DND-41 (cell line): ENCODE data around the gene SGO2.

Source experiments
- ATAC-seq: fragments of 200-7000 bp; cut with Tn5 transposase; 3 replicates; pipeline ENCODE4 v1.9.1; 2021; ENCODE audit warnings: low read depth; ENCODE audit not compliant: insufficient read depth
- DNase-seq: peaks from one replicate; pipeline ENCODE4 v3.0.0-alpha.2; 2020
- H2AFZ ChIP-seq: 2 replicates; pipeline ENCODE4 v1.6.0; 2012; ENCODE audit warnings: low read depth, low read length
- H3K27ac ChIP-seq: 2 replicates; pipeline ENCODE4 v1.5.1; 2012; ENCODE audit warnings: low read length, inconsistent platforms
- H3K27me3 ChIP-seq: fragments of 200-600 bp; sonication (generic); 2 replicates; pipeline ENCODE4 v1.6.0; 2012; ENCODE audit warnings: low read length, mild to moderate bottlenecking, inconsistent platforms; ENCODE audit not compliant: insufficient read depth, poor library complexity
- H3K36me3 ChIP-seq: 2 replicates; pipeline ENCODE4 v1.5.1; 2012; ENCODE audit warnings: low read length, inconsistent platforms; ENCODE audit not compliant: insufficient read depth
- H3K4me1 ChIP-seq: 2 replicates; pipeline ENCODE4 v1.5.1; 2012; ENCODE audit warnings: mild to moderate bottlenecking, low read length; ENCODE audit not compliant: insufficient read depth
- H3K4me2 ChIP-seq: 2 replicates; pipeline ENCODE4 v1.6.0; 2012; ENCODE audit warnings: mild to moderate bottlenecking, moderate library complexity, low read length, inconsistent platforms; ENCODE audit not compliant: insufficient read depth
- H3K4me3 ChIP-seq, 2 experiments: fragments of 200-600 bp in 1 of 2; shearing (Covaris generic) in 1 of 2; 2 replicates each; pipeline ENCODE4 v1.5.1; 2012 to 2016; ENCODE audit warnings: inconsistent platforms in 2 of 2, low read length in 2 of 2, mild to moderate bottlenecking in 2 of 2, low read depth in 1 of 2, moderate library complexity in 1 of 2
- H3K79me2 ChIP-seq: 2 replicates; pipeline ENCODE4 v1.6.0; 2012; ENCODE audit warnings: low read length, inconsistent platforms; ENCODE audit not compliant: insufficient read depth
- H3K9ac ChIP-seq: 2 replicates; pipeline ENCODE4 v1.6.0; 2012; ENCODE audit warnings: low read depth, mild to moderate bottlenecking, inconsistent platforms, low read length, moderate library complexity
- H3K9me3 ChIP-seq: 2 replicates; pipeline ENCODE4 v1.5.1; 2012; ENCODE audit warnings: low read length, moderate library complexity, mild to moderate bottlenecking, inconsistent platforms; ENCODE audit not compliant: insufficient read depth, severe bottlenecking
- H4K20me1 ChIP-seq: 2 replicates; pipeline ENCODE4 v1.6.0; 2012; ENCODE audit warnings: low read length; ENCODE audit not compliant: insufficient read depth
- CTCF ChIP-seq: IDR thresholded peaks from 2 replicates; pipeline ENCODE4 v1.5.1; 2012; ENCODE audit warnings: borderline replicate concordance, low read length, moderate library complexity, mild to moderate bottlenecking; ENCODE audit not compliant: poor library complexity, severe bottlenecking; ENCODE audit errors: extremely low read depth
- EZH2 ChIP-seq: IDR thresholded peaks from 3 replicates; pipeline ENCODE4 v1.6.1; 2012; ENCODE audit warnings: borderline replicate concordance, low read depth, mild to moderate bottlenecking, moderate library complexity, low read length, inconsistent platforms; ENCODE audit not compliant: severe bottlenecking

SGO2 gene

GRCh38 chr2:200622106-200622505 lies 96.1 kb downstream of the SGO2 start:
- no peaks in the 10 kb centered on the region for H4K20me1 ChIP-seq
- H3K4me2 ChIP-seq = no peak overlapping the region
- H3K4me1 ChIP-seq = no peaks in the 10 kb centered on the region
- no peak for TF ChIP-seq CTCF
- no peak for TF ChIP-seq EZH2
- H3K27me3 ChIP-seq = peaks cover 6% of the 10 kb centered on the region
- no peaks in the 10 kb centered on the region for H3K79me2 ChIP-seq
- H3K9me3 ChIP-seq = no peaks in the 10 kb centered on the region
- H3K4me3 ChIP-seq = no peak overlapping the region
- no peak overlapping the region for H3K9ac ChIP-seq
- no peaks in the 10 kb centered on the region for H3K36me3 ChIP-seq
- ATAC-seq (no peak), DNase-seq (no peak)
- H2AFZ ChIP-seq = no peak overlapping the region
- no peak overlapping the region for H3K27ac ChIP-seq

- H3K27ac ChIP-seq = no peak overlapping the region
Observed at GRCh38 chr2:200624026-200624425, 98.0 kb downstream of the SGO2 start.

GRCh38 chr2:200624658-200625057 lies 98.7 kb downstream of the SGO2 start:
- Histone ChIP-seq H3K4me2 (no peak overlapping the region), H3K27ac (no peak overlapping the region), H3K4me3 (no peak overlapping the region), H3K9me3 (no peaks in the 10 kb centered on the region), H3K36me3 (no peaks in the 10 kb centered on the region), H2AFZ (no peak overlapping the region), H3K27me3 (peaks cover 9% of the 10 kb centered on the region), H4K20me1 (no peaks in the 10 kb centered on the region), H3K9ac (no peak overlapping the region), H3K4me1 (no peaks in the 10 kb centered on the region), H3K79me2 (no peaks in the 10 kb centered on the region)
- TF ChIP-seq CTCF (no peak), EZH2 (no peak)
- DNase-seq (no peak), ATAC-seq (no peak)

More at GRCh38 chr2:200624026-200624425, 98.0 kb downstream of the SGO2 start:
- ATAC-seq (no peak), DNase-seq (no peak)
- TF ChIP-seq EZH2 (no peak), CTCF (no peak)
- no peaks in the 10 kb centered on the region for H3K36me3 ChIP-seq
- H3K27me3 ChIP-seq = peaks cover 12% of the 10 kb centered on the region
- no peaks in the 10 kb centered on the region for H3K9me3 ChIP-seq
- H3K4me1 ChIP-seq = no peaks in the 10 kb centered on the region
- H3K9ac ChIP-seq = no peak overlapping the region
- H3K4me3 ChIP-seq = no peak overlapping the region
- H4K20me1 ChIP-seq = no peaks in the 10 kb centered on the region
- H3K79me2 ChIP-seq = no peaks in the 10 kb centered on the region
- H2AFZ ChIP-seq = no peak overlapping the region
- H3K4me2 ChIP-seq = no peak overlapping the region

GRCh38 chr2:200625282-200625681 lies 99.3 kb downstream of the SGO2 start:
- Histone ChIP-seq H3K4me2 (no peak overlapping the region), H3K79me2 (no peaks in the 10 kb centered on the region), H2AFZ (no peak overlapping the region), H3K4me3 (no peak overlapping the region), H3K36me3 (no peaks in the 10 kb centered on the region), H3K27me3 (peaks cover 9% of the 10 kb centered on the region), H3K27ac (no peak overlapping the region), H4K20me1 (no peaks in the 10 kb centered on the region), H3K4me1 (no peaks in the 10 kb centered on the region), H3K9me3 (no peaks in the 10 kb centered on the region), H3K9ac (no peak overlapping the region)
- DNase-seq (no peak), ATAC-seq (no peak)
- TF ChIP-seq CTCF = no peak
- TF ChIP-seq EZH2 = no peak
